Glomerular visceral epithelial cell (primary cell): ENCODE results near the gene RBKS.
A peak's percentile ranks its signal among the peaks of the same experiment; 100 is the strongest.

ENCODE experiments used
- DNase-seq: peaks from one replicate; pipeline ENCODE4 v3.0.0-alpha.2; 2016; ENCODE audit errors: extremely low spot score

RBKS gene

GRCh38 chr2:27831279-27832050, 58.7 kb downstream of the RBKS start:
- DNase-seq: peak; percentile 76

- no peak for DNase-seq
These were observed 59.5 kb downstream of the RBKS start for GRCh38 chr2:27830656-27831055.

- DNase-seq: no peak
These were observed 60.4 kb downstream of the RBKS start for GRCh38 chr2:27829791-27830190.

GRCh38 chr2:27828305-27828704, 61.9 kb downstream of the RBKS start:
- no peak for DNase-seq

- no peak for DNase-seq
These were observed 65.8 kb downstream of the RBKS start for GRCh38 chr2:27824401-27824800.

GRCh38 chr2:27823569-27823968, 66.6 kb downstream of the RBKS start:
- no peak for DNase-seq

GRCh38 chr2:27823135-27823534, 67.1 kb downstream of the RBKS start:
- no peak for DNase-seq

- DNase-seq: no peak
These were observed 68.1 kb downstream of the RBKS start for GRCh38 chr2:27822049-27822448.

GRCh38 chr2:27815860-27816438, 74.2 kb downstream of the RBKS start:
- no peak for DNase-seq

GRCh38 chr2:27814758-27815157, 75.4 kb downstream of the RBKS start:
- no peak for DNase-seq

GRCh38 chr2:27811768-27812167, 78.4 kb downstream of the RBKS start:
- no peak for DNase-seq

- DNase-seq: no peak
These were observed 79.7 kb downstream of the RBKS start for GRCh38 chr2:27810455-27810854.

GRCh38 chr2:27809761-27810241, 80.4 kb downstream of the RBKS start:
- peak; percentile 80 for DNase-seq

- DNase-seq: no peak
These were observed 81.2 kb downstream of the RBKS start for GRCh38 chr2:27808984-27809383.

- DNase-seq: no peak
These were observed 81.8 kb downstream of the RBKS start for GRCh38 chr2:27808418-27808817.

- DNase-seq: peak; percentile 60
These were observed 82.7 kb downstream of the RBKS start for GRCh38 chr2:27807476-27807875.

GRCh38 chr2:27806311-27807059, 83.7 kb downstream of the RBKS start:
- DNase-seq: no peak

GRCh38 chr2:27805180-27805579, 85.0 kb downstream of the RBKS start:
- no peak for DNase-seq

GRCh38 chr2:27804146-27804545, 86.0 kb downstream of the RBKS start:
- DNase-seq: no peak

GRCh38 chr2:27803046-27803445, 87.1 kb downstream of the RBKS start:
- DNase-seq: no peak

- no peak for DNase-seq
These were observed 87.6 kb downstream of the RBKS start for GRCh38 chr2:27802547-27802946.

- peak; percentile 33 for DNase-seq
These were observed 89.3 kb downstream of the RBKS start for GRCh38 chr2:27800856-27801255.

- no peak for DNase-seq
These were observed 90.6 kb downstream of the RBKS start for GRCh38 chr2:27799646-27800010.
